OCI-LY7 (cell line): ENCODE data around the gene DOCK3. TPM values are rescaled to one million over a fixed set of nuclear protein-coding genes. Genes with fewer than 3 reads are reported as not detected.

Experiments used
- BruUV-seq: library from RNA; stranded (reverse); fragments of 400-500 nt; replicated peaks from 2 replicates; lab custom pipeline; 2021; lab: Mats Ljungman, UMichigan
- CTCF ChIA-PET: fragments of 300-600 bp; sonication (Branson Sonifier 250); formaldehyde crosslinking; loops from one replicate; lab custom pipeline; 2022; ENCODE audit warnings: antibody characterized with exemption; ENCODE audit not compliant: unreplicated experiment; lab: Charles Lee
- POLR2A ChIA-PET: fragments of 300-600 bp; sonication (Branson Sonifier 250); formaldehyde crosslinking; loops from one replicate; lab custom pipeline; 2022; ENCODE audit warnings: antibody characterized with exemption; lab: Charles Lee
- DNase-seq: peaks from one replicate; pipeline ENCODE4 v3.0.0-alpha.2; 2015; ENCODE audit warnings: low spot score
- H2AFZ ChIP-seq: fragments of 200-600 bp; sonication (generic), shearing (Covaris generic); 2 replicates; pipeline ENCODE4 v1.6.1; 2014; ENCODE audit warnings: mild to moderate bottlenecking, antibody characterized with exemption, low read length, moderate library complexity
- H3K27ac ChIP-seq: fragments of 200-600 bp; sonication (generic); 2 replicates; pipeline ENCODE4 v1.5.1; 2014; ENCODE audit warnings: mixed run types, low read depth, mild to moderate bottlenecking, moderate library complexity, low read length, inconsistent platforms; ENCODE audit not compliant: poor library complexity, severe bottlenecking
- H3K36me3 ChIP-seq: fragments of 200-600 bp; sonication (generic); 2 replicates; pipeline ENCODE4 v1.6.1; 2014; ENCODE audit warnings: mild to moderate bottlenecking, antibody characterized with exemption, low read length, moderate library complexity, mixed read lengths; ENCODE audit not compliant: insufficient read depth
- H3K4me1 ChIP-seq: fragments of 200-600 bp; sonication (generic); 2 replicates; pipeline ENCODE4 v1.5.1; 2014; ENCODE audit warnings: mild to moderate bottlenecking, low read length; ENCODE audit not compliant: insufficient read depth, poor library complexity, severe bottlenecking
- H3K4me2 ChIP-seq: fragments of 200-600 bp; sonication (generic); 2 replicates; pipeline ENCODE4 v1.6.1; 2014; ENCODE audit warnings: mild to moderate bottlenecking, low read length
- H3K4me3 ChIP-seq: fragments of 200-600 bp; sonication (generic); 2 replicates; pipeline ENCODE4 v1.5.1; 2014; ENCODE audit warnings: mild to moderate bottlenecking, low read depth, low read length; ENCODE audit not compliant: poor library complexity, severe bottlenecking
- H3K79me2 ChIP-seq: fragments of 200-600 bp; sonication (generic); 2 replicates; pipeline ENCODE4 v1.6.1; 2016; ENCODE audit warnings: low read depth, mild to moderate bottlenecking, low read length, moderate library complexity, mixed read lengths; ENCODE audit not compliant: insufficient read depth
- H3K9me2 ChIP-seq: fragments of 200-600 bp; sonication (generic); 2 replicates; pipeline ENCODE4 v1.6.1; 2016; ENCODE audit warnings: mild to moderate bottlenecking, low read length, mixed read lengths; ENCODE audit not compliant: insufficient read depth
- H3K9me3 ChIP-seq: fragments of 200-600 bp; sonication (generic); 2 replicates; pipeline ENCODE4 v1.6.1; 2014; ENCODE audit warnings: mild to moderate bottlenecking, mixed run types, low read length, mixed read lengths
- H4K20me1 ChIP-seq: fragments of 200-600 bp; sonication (generic); 2 replicates; pipeline ENCODE4 v1.6.1; 2014; ENCODE audit warnings: mild to moderate bottlenecking, antibody characterized with exemption, low read length, moderate library complexity, mixed read lengths; ENCODE audit not compliant: insufficient read depth
- CTCF ChIP-seq: fragments of 200-600 bp; sonication (generic); conservative IDR thresholded peaks from 2 replicates; pipeline ENCODE4 v1.5.1; 2014; ENCODE audit warnings: mild to moderate bottlenecking, antibody characterized with exemption, low read length, moderate library complexity, mixed read lengths
- EZH2phosphoT487 ChIP-seq: fragments of 200-600 bp; sonication (generic); IDR thresholded peaks from 2 replicates; pipeline ENCODE4 v1.6.1; 2018; ENCODE audit warnings: low read depth, borderline replicate concordance, mild to moderate bottlenecking, mixed run types, antibody characterized with exemption, low read length, moderate library complexity, mixed read lengths
- intact Hi-C: fragments of 100-400 bp; cut with micrococcal nuclease; formaldehyde crosslinking; loops from one replicate; pipeline ENCODE4 v1.10.0; 2022; ENCODE audit not compliant: unreplicated experiment
- total RNA-seq, 2 experiments: library from RNA; depleted of rRNA in 1 of 2; stranded (reverse); fragments of >200 nt in 1 of 2; shearing (Covaris generic) in 1 of 2; gene quantifications; 2 replicates each; pipeline ENCODE4 v1.2.3, GENCODE V29; 2014 to 2022

Gene DOCK3
- total RNA-seq, 2 experiments from 2014 or later: not detected

DNA sequence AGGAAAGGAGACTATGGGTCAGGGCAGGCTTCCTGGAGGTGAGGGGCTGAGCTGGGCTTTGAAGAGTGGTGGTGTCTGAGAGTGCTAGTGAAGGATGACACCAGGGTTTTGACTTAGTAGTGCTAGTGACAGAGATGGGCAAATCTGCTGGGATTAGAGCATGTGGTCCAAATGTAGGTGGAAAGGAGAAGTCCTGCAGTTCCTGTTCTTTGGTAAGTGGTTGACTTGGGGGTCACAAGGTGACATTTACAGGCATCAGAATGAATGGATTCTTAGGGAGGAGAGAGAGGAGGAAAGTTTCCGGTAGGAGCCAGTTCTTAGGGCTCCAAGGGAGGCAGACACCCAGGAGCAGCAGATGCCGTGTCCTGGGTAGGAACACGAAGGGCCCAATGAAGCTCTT lies 796 bp upstream of the DOCK3 start:
- intact Hi-C loops: no loop called here
- Histone ChIP-seq H2AFZ (no peak overlapping the region), H3K4me2 (no peak overlapping the region), H3K27ac (no peak overlapping the region), H3K36me3 (no peaks in the 10 kb centered on the region), H3K4me1 (no peaks in the 10 kb centered on the region), H3K9me3 (no peaks in the 10 kb centered on the region), H4K20me1 (no peaks in the 10 kb centered on the region), H3K4me3 (no peak overlapping the region), H3K9me2 (no peaks in the 10 kb centered on the region), H3K79me2 (no peaks in the 10 kb centered on the region)
- no peak for TF ChIP-seq CTCF
- no peak for TF ChIP-seq EZH2phosphoT487
- no peak for DNase-seq
- ChIA-PET CTCF (no interaction called here), POLR2A (interaction anchor here (0.6 kb wide), 2 partner anchors 15 to 23 kb away, joined by 4 read pairs; no protein-coding TSS in a partner anchor)
- BruUV-seq: no TSS peak

GRCh38 chr3:50675179-50676030 lies 678 bp downstream of the DOCK3 start:
- POLR2A ChIA-PET: interaction anchor here (0.6 to 0.7 kb wide), 2 partner anchors 316 to 537 kb away, joined by 3 to 5 read pairs; no protein-coding TSS in a partner anchor
- Histone ChIP-seq H4K20me1 (no peaks in the 10 kb centered on the region), H3K79me2 (no peaks in the 10 kb centered on the region), H3K27ac (no peak overlapping the region), H2AFZ (no peak overlapping the region), H3K4me2 (no peak overlapping the region), H3K9me2 (no peaks in the 10 kb centered on the region), H3K4me3 (no peak overlapping the region), H3K4me1 (no peaks in the 10 kb centered on the region), H3K36me3 (no peaks in the 10 kb centered on the region), H3K9me3 (no peaks in the 10 kb centered on the region)
- CTCF ChIA-PET: no interaction called here
- TF ChIP-seq CTCF (peak; percentile 62), EZH2phosphoT487 (no peak)
- no TSS peak for BruUV-seq
- DNase-seq: peak; percentile 10
- intact Hi-C loops: no loop called here
